Measurements from ENCODE around the gene LRFN3. TPM values are rescaled to one million over a fixed set of nuclear protein-coding genes. Genes with fewer than 3 reads are reported as not detected.

LRFN3 gene
- total RNA-seq, 6 donors from 2014 or later = 6.3 to 17.2 (median 11.8) TPM

DNA sequence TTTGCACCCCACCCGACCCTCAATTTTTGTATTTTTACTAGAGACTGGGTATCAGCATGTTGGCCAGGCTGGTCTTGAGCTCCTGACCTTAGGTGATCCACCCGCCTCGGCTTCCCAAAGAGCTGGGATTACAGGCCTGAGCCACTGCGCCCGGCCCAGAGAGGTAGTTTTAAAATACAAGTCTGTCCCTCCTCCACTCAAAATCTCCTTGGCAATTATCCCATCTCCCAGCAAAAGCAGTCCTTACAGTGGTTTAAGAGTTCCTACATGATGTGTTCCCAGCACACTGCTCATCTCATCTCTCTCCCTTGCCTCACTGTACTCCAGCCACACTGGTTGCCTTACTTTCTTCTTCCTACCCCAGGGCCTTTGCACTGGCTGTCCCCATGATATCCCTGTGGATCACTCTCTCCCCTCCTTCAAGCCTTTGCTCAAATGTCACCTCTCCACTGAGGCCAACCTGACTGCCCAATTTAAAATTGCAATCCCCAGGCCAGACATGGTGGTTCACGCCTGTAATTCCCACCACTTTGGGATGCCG, 24.3 kb downstream of the LRFN3 start:
- no peaks in the 10 kb centered on the region for H3K9me3 ChIP-seq
- no peak overlapping the region for H3K27ac ChIP-seq
- WGBS, 2 donors = 86 to 88% methylated on average over 7 of the region's 7 CpGs
- H3K4me1 ChIP-seq = peaks cover 4 to 13% (median 9%) of the 10 kb centered on the region in 4 donors
- DNase-seq (no peak), ATAC-seq (ENCODE audit: low FRiP score in 2 of 2) (no peak)
- TF ChIP-seq POLR2AphosphoS5 (IDR thresholded peaks at IDR 0.05) (no peak), POLR2A (IDR thresholded peaks at IDR 0.05) (no peak), EP300 (IDR thresholded peaks at IDR 0.05) (no peak)
- no peak overlapping the region for H3K4me3 ChIP-seq
- H3K27me3 ChIP-seq = peaks cover 0 to 14% (median 5%) of the 10 kb centered on the region in 4 donors
- H3K36me3 ChIP-seq = no peaks in the 10 kb centered on the region

DNA sequence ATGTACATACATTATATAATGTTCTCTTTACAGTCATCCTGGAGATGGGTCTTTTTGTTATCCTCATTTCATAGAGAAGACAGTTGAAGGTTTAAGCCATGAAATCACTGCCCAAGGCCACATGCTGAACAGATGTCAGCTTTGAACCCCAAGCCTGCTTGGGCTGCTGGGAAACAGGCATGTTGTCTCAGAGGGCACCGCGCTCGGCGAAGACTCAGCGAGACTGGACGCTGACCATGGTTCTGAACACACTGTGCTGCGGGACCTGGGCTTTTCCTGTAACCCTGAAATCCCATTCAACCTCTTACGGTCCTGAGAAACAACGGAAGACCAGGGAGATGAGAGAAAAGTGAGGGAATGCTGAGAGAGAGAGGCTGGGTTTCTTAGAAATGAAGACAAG, 27.3 kb downstream of the LRFN3 start:
- DNase-seq (no peak), ATAC-seq (ENCODE audit: low FRiP score in 2 of 2) (no peak)
- no peak for TF ChIP-seq POLR2A (IDR thresholded peaks at IDR 0.05)
- Histone ChIP-seq H3K27me3 (peaks cover 0 to 14% (median 5%) of the 10 kb centered on the region in 4 donors), H3K27ac (no peak overlapping the region), H3K4me3 (no peak overlapping the region), H3K36me3 (no peaks in the 10 kb centered on the region), H3K9me3 (no peaks in the 10 kb centered on the region), H3K4me1 (peaks cover 4 to 13% (median 9%) of the 10 kb centered on the region in 4 donors)
- 6 to 7% methylated on average over 9 of the region's 9 CpGs for WGBS, 2 donors

DNA sequence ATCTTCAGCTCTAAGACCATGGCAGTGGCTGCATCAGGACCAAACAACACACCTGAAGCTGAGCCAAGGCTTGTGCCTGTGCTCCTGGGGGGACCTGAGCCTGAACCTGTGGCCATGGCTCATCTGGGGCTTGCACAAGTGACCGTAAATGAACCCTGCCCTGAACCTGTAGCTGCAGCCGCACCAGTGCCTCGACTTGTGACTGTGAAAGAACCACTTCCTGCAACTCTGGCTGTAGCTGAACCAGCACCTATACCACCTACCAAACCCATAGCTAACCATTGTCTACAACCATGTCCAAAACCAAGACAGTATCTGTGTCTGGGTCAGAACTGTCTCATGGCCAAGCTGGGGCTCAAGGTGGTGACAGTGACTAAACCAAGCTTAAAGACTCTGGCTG, 30.6 kb downstream of the LRFN3 start:
- Histone ChIP-seq H3K27me3 (no peaks in the 10 kb centered on the region), H3K9me3 (no peaks in the 10 kb centered on the region), H3K4me1 (no peaks in the 10 kb centered on the region), H3K36me3 (no peaks in the 10 kb centered on the region), H3K27ac (no peak overlapping the region), H3K4me3 (no peak overlapping the region)
- ATAC-seq (ENCODE audit: low FRiP score in 2 of 2) (peak in 1 of 2 donors; percentile 19), DNase-seq (no peak)
- TF ChIP-seq EP300 (IDR thresholded peaks at IDR 0.05) = no peak
- TF ChIP-seq POLR2A (IDR thresholded peaks at IDR 0.05) = no peak
- TF ChIP-seq, protein P1, sequence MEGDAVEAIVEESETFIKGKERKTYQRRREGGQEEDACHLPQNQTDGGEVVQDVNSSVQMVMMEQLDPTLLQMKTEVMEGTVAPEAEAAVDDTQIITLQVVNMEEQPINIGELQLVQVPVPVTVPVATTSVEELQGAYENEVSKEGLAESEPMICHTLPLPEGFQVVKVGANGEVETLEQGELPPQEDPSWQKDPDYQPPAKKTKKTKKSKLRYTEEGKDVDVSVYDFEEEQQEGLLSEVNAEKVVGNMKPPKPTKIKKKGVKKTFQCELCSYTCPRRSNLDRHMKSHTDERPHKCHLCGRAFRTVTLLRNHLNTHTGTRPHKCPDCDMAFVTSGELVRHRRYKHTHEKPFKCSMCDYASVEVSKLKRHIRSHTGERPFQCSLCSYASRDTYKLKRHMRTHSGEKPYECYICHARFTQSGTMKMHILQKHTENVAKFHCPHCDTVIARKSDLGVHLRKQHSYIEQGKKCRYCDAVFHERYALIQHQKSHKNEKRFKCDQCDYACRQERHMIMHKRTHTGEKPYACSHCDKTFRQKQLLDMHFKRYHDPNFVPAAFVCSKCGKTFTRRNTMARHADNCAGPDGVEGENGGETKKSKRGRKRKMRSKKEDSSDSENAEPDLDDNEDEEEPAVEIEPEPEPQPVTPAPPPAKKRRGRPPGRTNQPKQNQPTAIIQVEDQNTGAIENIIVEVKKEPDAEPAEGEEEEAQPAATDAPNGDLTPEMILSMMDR (IDR thresholded peaks at IDR 0.05) = no peak
- no peak for TF ChIP-seq POLR2AphosphoS5 (IDR thresholded peaks at IDR 0.05)
- 60 to 83% methylated on average over 1 to 3 of the region's 3 CpGs for WGBS, 2 donors

DNA sequence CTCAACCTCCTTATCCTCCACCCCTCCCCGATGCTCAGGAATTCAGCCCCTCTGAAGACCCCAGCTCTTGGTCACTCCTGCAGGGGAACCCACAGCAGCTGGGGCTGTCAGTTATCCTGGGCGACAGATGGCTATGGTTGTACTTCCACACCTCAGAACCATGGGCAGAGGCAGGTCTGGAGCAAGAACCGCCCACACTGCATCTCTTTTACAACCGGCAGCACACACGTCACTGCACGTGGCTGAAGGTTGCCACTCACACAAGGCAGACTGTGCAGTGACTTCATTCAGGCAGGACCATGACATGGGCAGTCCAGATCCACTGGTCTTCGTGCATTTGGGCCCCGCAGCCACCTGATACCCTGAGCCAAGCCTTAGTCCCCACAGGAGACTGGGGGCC, 37.3 kb downstream of the LRFN3 start:
- H3K27me3 ChIP-seq = no peaks in the 10 kb centered on the region
- H3K4me3 ChIP-seq = no peak overlapping the region
- no peaks in the 10 kb centered on the region for H3K4me1 ChIP-seq
- H3K9me3 ChIP-seq = no peaks in the 10 kb centered on the region
- 48 to 53% methylated on average over 2 to 8 of the region's 8 CpGs for WGBS, 2 donors
- no peaks in the 10 kb centered on the region for H3K36me3 ChIP-seq
- no peak overlapping the region for H3K27ac ChIP-seq
- ATAC-seq (ENCODE audit: low FRiP score in 2 of 2) (no peak), DNase-seq (no peak)
- no peak for TF ChIP-seq POLR2A (IDR thresholded peaks at IDR 0.05)

DNA sequence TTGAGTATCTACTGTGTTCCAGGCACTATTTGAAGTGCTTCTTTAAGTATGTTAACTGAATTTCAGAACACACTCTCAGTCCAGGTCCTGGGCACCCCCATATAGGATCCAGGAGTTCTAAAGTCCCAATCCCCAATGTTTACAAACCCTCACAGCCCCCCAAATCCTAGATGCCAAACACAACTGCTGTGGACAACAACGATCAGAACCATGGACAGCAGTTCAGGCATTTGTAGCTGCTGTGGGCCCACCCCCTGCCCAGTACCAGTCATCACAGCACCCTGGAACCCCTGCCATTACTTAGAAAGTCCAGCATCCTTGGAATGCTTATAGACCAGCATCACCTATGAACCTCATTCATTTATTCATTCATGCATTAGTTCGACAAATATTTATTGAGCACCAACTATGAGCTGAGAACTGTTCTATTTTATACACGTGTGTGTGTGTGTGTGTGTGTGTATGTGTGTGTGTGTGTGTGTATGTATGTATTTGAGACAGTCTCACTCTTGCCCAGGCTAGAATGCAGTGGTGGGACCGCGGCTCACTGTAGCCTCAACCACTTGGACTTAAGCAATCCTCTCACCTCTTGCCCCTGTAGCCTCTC, 39.5 kb downstream of the LRFN3 start:
- Histone ChIP-seq H3K27ac (no peak overlapping the region), H3K4me1 (no peaks in the 10 kb centered on the region), H3K4me3 (no peak overlapping the region), H3K36me3 (no peaks in the 10 kb centered on the region), H3K9me3 (no peaks in the 10 kb centered on the region), H3K27me3 (no peaks in the 10 kb centered on the region)
- DNase-seq = no peak
- TF ChIP-seq EP300 (IDR thresholded peaks at IDR 0.05) = no peak
- TF ChIP-seq, protein P1 (IDR thresholded peaks at IDR 0.05) = no peak
- no peak for TF ChIP-seq POLR2AphosphoS5 (IDR thresholded peaks at IDR 0.05)
- no peak for TF ChIP-seq POLR2A (IDR thresholded peaks at IDR 0.05)
- no peak for ATAC-seq (ENCODE audit: low FRiP score in 2 of 2)
- WGBS, 2 donors = 25 to 28% methylated on average over 5 of the region's 5 CpGs

DNA sequence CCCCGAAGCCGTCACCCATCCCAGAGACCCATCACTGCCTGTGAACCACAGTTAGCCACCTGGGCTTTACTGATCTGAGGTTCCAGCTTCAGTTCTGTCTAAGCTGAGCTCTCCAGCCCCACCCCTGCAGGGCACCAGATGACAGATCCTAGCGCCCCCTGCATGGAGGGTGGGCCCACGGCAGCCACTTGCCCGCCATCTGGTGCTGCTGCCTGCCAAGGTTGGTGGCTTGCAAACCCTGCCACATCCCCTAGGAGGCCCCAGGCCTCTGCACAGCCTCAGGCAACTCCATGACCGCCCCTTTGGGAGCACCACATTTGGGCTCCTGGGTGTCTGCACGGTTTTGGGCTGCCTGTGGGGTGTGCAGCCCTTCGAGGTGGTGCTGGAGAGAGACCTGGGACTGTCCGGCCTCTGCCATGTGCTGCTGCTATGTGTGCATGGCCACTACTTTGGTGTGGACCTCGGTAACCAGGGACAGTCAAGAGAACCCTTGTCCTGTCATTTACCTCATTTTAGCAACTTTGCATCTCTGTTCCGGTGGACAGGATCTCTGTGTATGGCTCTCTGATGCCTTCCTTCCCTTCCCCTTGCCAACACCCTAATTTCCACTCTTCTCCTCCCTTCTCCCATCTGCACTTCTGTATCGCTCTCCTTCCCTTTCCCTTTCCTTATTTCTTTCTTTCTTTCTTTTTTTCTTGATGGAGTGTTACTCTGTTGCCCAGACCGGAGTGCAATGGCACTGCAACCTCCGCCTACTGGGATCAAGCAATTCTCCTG, 41.5 kb downstream of the LRFN3 start:
- Histone ChIP-seq H3K9me3 (no peaks in the 10 kb centered on the region), H3K4me3 (no peak overlapping the region), H3K36me3 (no peaks in the 10 kb centered on the region), H3K27ac (no peak overlapping the region), H3K27me3 (no peaks in the 10 kb centered on the region), H3K4me1 (no peaks in the 10 kb centered on the region)
- peak in 1 of 2 donors; percentile 66 for DNase-seq
- WGBS, 2 donors = 66 to 76% methylated on average over 7 to 11 of the region's 14 CpGs
- ATAC-seq (ENCODE audit: low FRiP score in 2 of 2) = peak in 1 of 2 donors; percentile 21
- TF ChIP-seq, protein P1 (IDR thresholded peaks at IDR 0.05) = no peak
- TF ChIP-seq POLR2AphosphoS5 (IDR thresholded peaks at IDR 0.05) = no peak
- no peak for TF ChIP-seq POLR2A (IDR thresholded peaks at IDR 0.05)
- no peak for TF ChIP-seq EP300 (IDR thresholded peaks at IDR 0.05)
